GM19452 (cell line): ENCODE data around the gene MPHOSPH9.

Experiments used
- ATAC-seq: cut with Tn5 transposase; IDR thresholded peaks from one replicate; pipeline ENCODE4 v1.9.1; 2021; ENCODE audit not compliant: unreplicated experiment

Gene MPHOSPH9

DNA sequence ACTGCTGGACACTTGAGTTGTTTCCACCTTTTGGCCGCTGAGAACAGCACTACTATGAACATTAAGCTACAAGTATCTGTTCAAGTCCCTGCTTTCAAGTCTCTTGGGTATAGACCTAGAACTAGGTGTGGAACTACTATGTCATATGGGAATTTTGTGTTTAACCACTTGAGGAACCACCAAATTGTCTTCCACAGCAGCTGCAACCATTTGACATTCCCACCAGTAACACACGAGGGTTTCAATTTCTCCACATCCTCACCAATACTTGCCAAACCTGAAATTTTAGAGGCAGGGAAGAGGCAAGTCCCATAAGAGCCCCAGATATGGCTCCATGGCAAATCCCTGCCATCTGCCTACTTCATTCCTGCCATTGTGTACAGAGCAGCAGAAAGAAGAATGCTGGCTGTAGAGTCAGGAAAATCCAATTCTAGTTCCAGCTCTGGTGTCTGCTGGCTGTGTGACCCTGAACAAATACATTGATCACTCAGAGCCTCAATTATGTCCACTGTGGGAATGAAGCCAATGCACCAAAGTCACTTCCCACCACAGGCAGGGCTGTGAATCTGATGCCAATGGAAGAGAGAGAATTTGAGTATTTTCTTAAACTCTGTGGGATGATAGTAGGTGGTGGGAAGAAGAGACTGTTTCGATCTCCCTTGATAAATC is 99.9 kb downstream of the MPHOSPH9 start:
- no peak for ATAC-seq

DNA sequence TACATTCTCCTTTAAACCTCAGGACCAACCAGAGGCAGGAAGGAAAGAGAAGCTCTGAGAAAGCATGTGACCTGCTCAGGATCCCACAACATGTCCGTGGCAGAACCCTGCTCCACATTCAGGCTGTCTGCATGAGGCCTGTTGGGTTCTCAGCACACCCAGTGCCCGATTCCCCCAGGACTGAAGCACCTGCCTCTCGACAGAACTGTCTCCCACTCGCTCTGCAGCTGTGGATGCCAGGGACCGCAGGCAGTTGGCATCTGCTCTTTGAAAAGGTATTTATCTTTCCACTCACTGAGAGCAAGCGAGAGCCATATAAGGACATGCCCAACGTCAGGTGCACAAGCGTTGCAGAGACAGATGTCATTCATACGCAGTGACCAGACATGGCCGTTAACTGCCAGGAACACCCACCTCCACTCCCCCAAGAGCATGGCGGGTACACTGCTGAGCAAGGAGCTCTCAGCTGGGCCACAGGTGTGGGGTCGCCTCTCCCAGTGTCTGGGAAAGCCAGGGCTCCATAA is 101.0 kb downstream of the MPHOSPH9 start:
- no peak for ATAC-seq

- ATAC-seq, result no peak
These were observed 101.6 kb downstream of the MPHOSPH9 start for GRCh38 chr12:123131291-123131832.

GRCh38 chr12:123129621-123130020 is 103.3 kb downstream of the MPHOSPH9 start:
- ATAC-seq, result no peak

DNA sequence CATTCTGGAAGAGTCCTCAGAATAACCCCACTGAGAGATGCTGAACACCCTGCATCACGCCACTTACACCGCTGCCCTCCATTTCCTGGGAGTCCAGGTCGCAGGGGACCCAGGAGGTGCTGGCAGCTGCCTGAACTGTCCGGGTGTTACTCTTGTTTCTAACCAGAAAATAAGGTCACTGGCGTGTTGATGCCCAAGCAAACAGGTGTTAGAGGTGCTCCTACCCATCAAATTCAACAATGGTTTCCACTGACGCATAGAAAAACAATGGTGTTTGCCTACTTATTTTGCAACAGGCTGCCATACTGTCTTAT is 105.8 kb downstream of the MPHOSPH9 start:
- ATAC-seq, result no peak

DNA sequence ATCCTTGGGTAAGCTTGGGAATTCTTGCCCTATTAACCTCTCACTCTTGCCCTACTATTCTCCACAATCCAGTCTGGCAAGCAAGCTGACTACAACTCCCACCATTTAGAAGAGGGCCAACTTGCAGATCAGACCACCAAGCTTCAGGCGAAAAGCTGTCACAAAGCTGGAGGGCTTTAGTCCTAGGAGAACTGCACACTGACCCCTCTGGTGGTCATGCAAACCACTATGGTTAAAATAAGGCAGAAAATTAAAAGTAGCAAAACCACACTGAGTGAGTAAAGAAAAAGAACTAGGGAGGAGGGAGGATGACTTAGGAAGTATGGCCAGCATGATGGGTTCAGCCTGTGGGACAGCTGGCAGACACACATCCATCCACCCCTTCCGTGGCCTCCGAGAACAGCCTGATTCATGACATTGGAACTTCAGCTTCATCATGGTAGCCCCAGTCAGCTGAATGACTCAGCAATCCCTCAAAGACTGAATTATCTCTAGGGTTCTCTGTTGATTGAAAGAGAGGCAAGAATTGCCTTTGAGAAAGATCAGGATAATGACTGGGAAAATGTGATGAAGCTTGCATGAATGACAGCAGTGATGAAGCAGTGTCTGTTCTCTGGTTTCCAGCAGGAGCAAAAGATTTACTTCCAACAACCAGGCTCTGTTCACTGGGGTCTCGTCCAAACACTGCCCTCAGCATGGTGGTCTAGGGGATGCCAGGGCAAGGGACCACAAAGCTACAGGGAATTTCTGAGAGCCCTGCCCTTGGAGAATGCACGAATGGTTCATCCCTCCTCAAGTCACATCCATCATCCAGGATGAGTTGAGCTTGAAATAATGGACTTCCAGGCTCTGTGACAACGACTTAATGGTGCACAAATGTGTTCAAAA is 106.4 kb downstream of the MPHOSPH9 start:
- no peak for ATAC-seq

- no peak for ATAC-seq
These were observed 110.3 kb downstream of the MPHOSPH9 start for GRCh38 chr12:123122626-123123025.

DNA sequence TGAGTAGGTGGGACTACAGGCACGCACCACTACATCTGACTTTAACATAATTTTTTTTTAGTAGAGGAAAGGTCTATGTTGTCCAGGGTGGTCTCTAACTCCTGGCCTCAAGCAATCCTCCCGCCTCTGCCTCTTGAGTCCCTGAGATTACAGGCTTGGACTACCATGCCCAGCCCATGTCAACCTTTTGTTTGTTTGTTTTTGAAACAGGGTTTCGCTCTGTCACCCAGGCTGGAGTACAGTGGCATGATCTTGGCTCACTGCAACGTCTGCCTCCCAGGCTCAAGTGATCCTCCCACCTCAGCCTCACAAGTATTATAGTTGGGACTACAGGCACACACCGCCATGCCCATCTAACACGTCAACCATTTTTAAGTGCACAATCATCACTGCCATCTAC is 111.3 kb downstream of the MPHOSPH9 start:
- no peak for ATAC-seq

GRCh38 chr12:123120452-123121166 is 112.3 kb downstream of the MPHOSPH9 start:
- peak; percentile 41 for ATAC-seq

DNA sequence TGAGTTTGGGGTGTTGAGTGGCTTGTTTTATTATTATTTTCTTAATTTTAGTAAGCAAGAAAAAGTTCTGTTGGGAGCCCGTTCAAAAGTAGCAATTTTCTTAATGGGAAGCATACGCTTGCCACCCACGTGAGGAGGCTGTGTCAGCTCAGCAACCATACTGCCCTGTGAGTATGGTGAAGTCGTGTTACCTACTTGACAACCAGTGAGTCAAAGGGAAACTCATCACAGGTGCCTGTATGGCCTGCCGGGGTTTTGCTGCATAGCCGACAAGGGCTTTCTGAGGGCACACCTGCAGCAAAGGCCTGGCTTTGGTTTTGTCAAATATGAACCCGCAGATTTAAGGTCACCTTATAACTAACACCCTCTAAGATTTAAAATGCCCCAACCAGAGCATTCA is 113.1 kb downstream of the MPHOSPH9 start:
- peak; percentile 67 for ATAC-seq

GRCh38 chr12:123118497-123118896 is 114.4 kb downstream of the MPHOSPH9 start:
- no peak for ATAC-seq

GRCh38 chr12:123115409-123116121 is 117.4 kb downstream of the MPHOSPH9 start:
- no peak for ATAC-seq

GRCh38 chr12:123114304-123115083 is 118.4 kb downstream of the MPHOSPH9 start:
- ATAC-seq, result no peak

- no peak for ATAC-seq
These were observed 119.9 kb downstream of the MPHOSPH9 start for GRCh38 chr12:123113026-123113425.

GRCh38 chr12:123111498-123112165 is 121.3 kb downstream of the MPHOSPH9 start:
- ATAC-seq, result no peak

GRCh38 chr12:123109319-123109772 is 123.6 kb downstream of the MPHOSPH9 start:
- no peak for ATAC-seq

GRCh38 chr12:123108682-123109066 is 124.3 kb downstream of the MPHOSPH9 start:
- ATAC-seq, result no peak

DNA sequence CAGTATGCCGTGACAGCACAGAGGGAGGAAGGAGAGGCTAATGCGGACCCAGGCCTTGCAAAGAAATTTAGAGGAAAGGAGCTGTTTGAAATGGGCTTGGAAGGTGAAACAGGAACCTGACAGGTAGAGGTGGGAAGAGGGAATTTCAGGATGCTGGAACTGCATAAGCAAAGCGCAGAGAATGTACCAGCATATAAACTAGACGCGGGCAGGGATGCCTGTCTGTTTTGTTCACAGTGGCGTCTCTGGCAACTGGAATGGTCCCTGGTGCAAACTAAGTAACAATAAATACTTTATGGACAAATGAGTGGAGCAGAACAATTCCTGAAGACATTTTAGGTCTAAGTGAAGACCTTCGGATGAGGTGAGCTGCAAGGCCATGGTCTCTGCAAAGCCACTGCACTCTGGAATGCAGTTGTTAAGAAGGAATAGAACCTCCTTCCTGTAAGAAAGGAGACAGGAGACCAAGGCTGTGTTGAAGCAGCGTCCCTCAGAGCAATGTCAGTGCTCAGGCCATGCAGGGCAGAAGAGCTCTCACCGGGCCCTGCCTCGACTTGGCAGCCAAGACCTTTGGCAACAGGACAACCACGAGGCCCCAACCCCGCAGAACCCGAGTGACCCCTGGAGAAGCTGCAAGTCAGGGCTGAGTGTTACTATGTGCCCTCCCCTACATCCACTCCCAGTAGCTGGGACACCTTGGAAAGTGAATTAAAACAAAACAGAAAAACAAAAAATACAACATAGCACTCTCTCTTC is 124.8 kb downstream of the MPHOSPH9 start:
- no peak for ATAC-seq
